Breast epithelium (tissue), 3 donors: ENCODE data around the gene FAM53A.

Experiments used
- CTCF ChIP-seq, 3 donors: fragments of 450-650 bp; IDR thresholded peaks; one replicate each; pipeline ENCODE4 v1.5.1; 2016 to 2017; ENCODE audit warnings: antibody characterized with exemption in 3 of 3, mild to moderate bottlenecking in 3 of 3, moderate library complexity in 3 of 3
- POLR2AphosphoS5 ChIP-seq, 3 donors: sonication (generic); formaldehyde crosslinking; IDR thresholded peaks; one replicate each; pipeline ENCODE4 v1.6.1; 2017; ENCODE audit warnings: antibody characterized with exemption in 3 of 3

DNA sequence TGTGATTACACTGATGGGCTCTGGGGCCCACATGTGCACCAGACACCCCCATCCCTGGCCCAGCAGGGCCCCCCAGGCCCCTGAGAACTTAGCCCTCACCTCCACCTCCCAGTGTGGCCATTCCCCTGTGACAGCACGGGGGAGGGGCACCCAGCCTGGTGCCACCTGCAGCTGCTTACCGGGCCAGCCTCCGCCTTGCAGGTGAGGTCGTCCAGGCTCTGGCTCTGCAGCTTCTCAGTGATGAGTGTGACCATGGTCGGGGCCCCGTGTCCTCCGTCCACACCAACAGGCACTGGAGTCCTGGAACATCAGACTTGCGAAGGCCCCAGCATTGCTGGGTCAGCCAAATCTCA is 15.6 kb downstream of the FAM53A start:
- no peak for TF ChIP-seq CTCF (IDR thresholded peaks at IDR 0.05)
- TF ChIP-seq POLR2AphosphoS5 (IDR thresholded peaks at IDR 0.05) = no peak
